ENCODE data around the gene MUCL3.
"Not testable (repeated sequence)": the region's sequence is repeated elsewhere in the genome, so short reads cannot be mapped to it uniquely, and the experiment has no call there.

The MUCL3 gene

DNA sequence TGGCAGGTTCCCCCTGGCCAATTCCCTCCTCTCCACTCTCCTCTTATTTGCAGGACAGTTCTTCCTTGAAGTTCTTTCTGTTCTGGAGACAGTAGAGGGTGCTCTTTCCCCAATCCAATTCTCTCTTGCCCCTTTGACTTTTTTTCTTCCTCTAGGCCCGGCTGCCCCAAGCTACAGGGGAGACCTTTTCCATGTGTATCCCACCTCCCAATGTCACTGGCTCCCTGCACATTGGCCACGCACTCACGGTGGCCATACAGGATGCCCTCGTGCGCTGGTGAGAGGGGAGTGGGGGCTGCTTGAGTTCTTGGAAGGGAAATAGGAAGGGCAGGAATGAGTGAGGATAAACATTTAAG lies 25.2 kb upstream of the MUCL3 start:
- peak; percentile 75 for TF ChIP-seq CTCF (IDR thresholded peaks at IDR 0.05; ENCODE audit: low read depth, low read length, missing control alignments)
- DNase-seq (ENCODE audit: low read depth), result peak; percentile 63
- H3K4me3 ChIP-seq (ENCODE audit: low read depth, low read length), result no peak overlapping the region
- in situ Hi-C loops (cut with HindIII; ENCODE audit: low sequenced_read_pairs), result loop anchor here (5.0 kb wide), 1 partner anchor 157 kb away; no protein-coding TSS in a partner anchor

- no peak for DNase-seq (ENCODE audit: low read depth)
- in situ Hi-C loops (cut with HindIII; ENCODE audit: low sequenced_read_pairs), result loop anchor here (5.0 kb wide), 1 partner anchor 155 kb away; no protein-coding TSS in a partner anchor
- TF ChIP-seq CTCF (IDR thresholded peaks at IDR 0.05; ENCODE audit: low read depth, low read length, missing control alignments), result no peak
- H3K4me3 ChIP-seq (ENCODE audit: low read depth, low read length), result no peak overlapping the region
These were observed 23.7 kb upstream of the MUCL3 start for GRCh38 chr6:30917041-30917440.

- H3K4me3 ChIP-seq (ENCODE audit: low read depth, low read length), result no peak overlapping the region
- in situ Hi-C loops (cut with HindIII; ENCODE audit: low sequenced_read_pairs), result loop anchor here (5.0 kb wide), 1 partner anchor 155 kb away; no protein-coding TSS in a partner anchor
- DNase-seq (ENCODE audit: low read depth), result no peak
- TF ChIP-seq CTCF (IDR thresholded peaks at IDR 0.05; ENCODE audit: low read depth, low read length, missing control alignments), result no peak
These were observed 23.3 kb upstream of the MUCL3 start for GRCh38 chr6:30917487-30917886.

- in situ Hi-C loops (cut with HindIII; ENCODE audit: low sequenced_read_pairs), result loop anchor here (5.0 kb wide), 1 partner anchor 154 kb away; no protein-coding TSS in a partner anchor
- TF ChIP-seq CTCF (IDR thresholded peaks at IDR 0.05; ENCODE audit: low read depth, low read length, missing control alignments), result no peak
- DNase-seq (ENCODE audit: low read depth), result no peak
- H3K4me3 ChIP-seq (ENCODE audit: low read depth, low read length), result no peak overlapping the region
These were observed 22.1 kb upstream of the MUCL3 start for GRCh38 chr6:30918670-30919069.

DNA sequence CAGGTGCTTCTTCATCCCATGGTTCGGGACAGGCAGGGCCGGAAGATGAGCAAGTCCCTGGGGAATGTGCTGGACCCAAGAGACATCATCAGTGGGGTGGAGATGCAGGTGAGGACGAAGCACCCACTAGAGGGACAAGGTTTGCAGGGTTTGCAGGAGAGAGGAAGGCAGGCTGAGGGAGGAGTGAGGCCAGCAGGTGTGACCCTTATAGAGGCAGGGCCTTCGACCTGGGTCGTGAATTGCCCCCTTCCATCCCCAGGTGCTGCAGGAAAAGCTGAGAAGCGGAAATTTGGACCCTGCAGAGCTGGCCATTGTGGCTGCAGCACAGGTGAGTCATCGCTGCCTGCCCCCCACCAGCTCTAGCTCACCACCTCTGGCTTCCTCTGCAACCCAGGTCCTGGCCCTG lies 18.3 kb upstream of the MUCL3 start:
- H3K4me3 ChIP-seq (ENCODE audit: low read depth, low read length), result no peak overlapping the region
- no peak for DNase-seq (ENCODE audit: low read depth)
- in situ Hi-C loops (cut with HindIII; ENCODE audit: low sequenced_read_pairs), result no loop called here
- TF ChIP-seq CTCF (IDR thresholded peaks at IDR 0.05; ENCODE audit: low read depth, low read length, missing control alignments), result no peak

GRCh38 chr6:30924040-30924627 lies 16.6 kb upstream of the MUCL3 start:
- not testable (repeated sequence) for DNase-seq (ENCODE audit: low read depth)

GRCh38 chr6:30926644-30927043 lies 14.1 kb upstream of the MUCL3 start:
- DNase-seq (ENCODE audit: low read depth), result no peak
- in situ Hi-C loops (cut with HindIII; ENCODE audit: low sequenced_read_pairs), result no loop called here
- H3K4me3 ChIP-seq (ENCODE audit: low read depth, low read length), result no peak overlapping the region
- no peak for TF ChIP-seq CTCF (IDR thresholded peaks at IDR 0.05; ENCODE audit: low read depth, low read length, missing control alignments)

More at GRCh38 chr6:30924040-30924627, 16.6 kb upstream of the MUCL3 start:
- in situ Hi-C loops (cut with HindIII; ENCODE audit: low sequenced_read_pairs); H3K4me3 ChIP-seq (ENCODE audit: low read depth, low read length): not testable (repeated sequence)

DNA sequence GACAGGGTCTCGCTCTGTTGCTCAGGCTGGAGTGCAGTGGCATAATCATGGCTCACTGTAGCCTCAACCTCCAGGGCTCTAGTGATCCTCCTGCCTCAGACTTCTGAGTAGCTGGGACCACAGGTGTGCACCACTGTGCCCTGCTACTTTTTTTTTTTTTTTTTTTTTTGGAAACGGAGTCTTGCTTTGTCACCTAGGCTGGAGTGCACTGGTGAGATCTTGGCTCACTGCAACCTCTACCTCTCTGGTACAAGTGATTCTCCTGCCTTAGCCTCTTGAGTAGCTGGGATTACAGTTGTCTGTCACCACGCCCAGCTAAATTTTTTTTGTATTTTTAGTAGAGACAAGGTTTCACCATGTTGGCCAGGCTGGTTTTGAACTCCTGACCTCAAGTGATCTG lies 13.7 kb upstream of the MUCL3 start:
- DNase-seq (ENCODE audit: low read depth); H3K4me3 ChIP-seq (ENCODE audit: low read depth, low read length); in situ Hi-C loops (cut with HindIII; ENCODE audit: low sequenced_read_pairs): not testable (repeated sequence)
